Measurements from ENCODE around the gene CD44.

DNA sequence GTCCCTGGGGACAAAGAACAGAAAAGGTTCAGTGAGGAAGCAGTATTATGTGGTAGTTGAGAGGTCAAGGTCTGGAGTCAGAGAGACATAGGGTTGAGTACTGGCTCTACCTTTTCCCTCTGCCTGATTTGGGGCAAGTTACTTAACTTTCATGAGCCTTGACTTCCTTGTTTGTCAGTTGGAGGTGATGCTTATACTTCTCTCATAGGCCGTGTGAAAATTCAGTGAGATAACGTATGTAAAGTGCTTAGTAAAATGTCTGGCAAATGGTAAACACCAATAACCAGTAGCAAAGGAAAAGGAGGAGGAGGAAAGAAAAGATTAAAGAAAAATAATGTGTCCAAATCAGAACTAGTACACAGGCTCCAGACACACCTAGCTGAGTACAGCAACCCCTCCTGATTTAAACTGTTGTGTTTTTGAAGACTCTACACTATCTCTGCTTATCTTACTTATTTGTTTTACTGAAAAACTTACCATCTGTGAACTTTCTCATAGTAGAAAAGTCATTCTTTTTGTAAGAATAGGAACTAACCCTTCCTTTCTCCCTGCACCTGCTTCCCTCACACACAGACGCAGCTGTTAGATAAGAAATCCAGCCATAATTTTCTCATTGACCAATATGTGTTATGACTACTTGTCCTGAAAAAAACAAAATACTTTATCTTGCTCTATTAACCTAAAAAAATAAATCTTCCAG is 126.9 kb downstream of the CD44 start:
- TF ChIP-seq, protein P1, sequence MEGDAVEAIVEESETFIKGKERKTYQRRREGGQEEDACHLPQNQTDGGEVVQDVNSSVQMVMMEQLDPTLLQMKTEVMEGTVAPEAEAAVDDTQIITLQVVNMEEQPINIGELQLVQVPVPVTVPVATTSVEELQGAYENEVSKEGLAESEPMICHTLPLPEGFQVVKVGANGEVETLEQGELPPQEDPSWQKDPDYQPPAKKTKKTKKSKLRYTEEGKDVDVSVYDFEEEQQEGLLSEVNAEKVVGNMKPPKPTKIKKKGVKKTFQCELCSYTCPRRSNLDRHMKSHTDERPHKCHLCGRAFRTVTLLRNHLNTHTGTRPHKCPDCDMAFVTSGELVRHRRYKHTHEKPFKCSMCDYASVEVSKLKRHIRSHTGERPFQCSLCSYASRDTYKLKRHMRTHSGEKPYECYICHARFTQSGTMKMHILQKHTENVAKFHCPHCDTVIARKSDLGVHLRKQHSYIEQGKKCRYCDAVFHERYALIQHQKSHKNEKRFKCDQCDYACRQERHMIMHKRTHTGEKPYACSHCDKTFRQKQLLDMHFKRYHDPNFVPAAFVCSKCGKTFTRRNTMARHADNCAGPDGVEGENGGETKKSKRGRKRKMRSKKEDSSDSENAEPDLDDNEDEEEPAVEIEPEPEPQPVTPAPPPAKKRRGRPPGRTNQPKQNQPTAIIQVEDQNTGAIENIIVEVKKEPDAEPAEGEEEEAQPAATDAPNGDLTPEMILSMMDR (conservative IDR thresholded peaks at IDR 0.05 in 1 of 2, IDR thresholded peaks at IDR 0.05 in 1 of 2; ENCODE audit: low read depth in 1 of 2, low read length in 2 of 2): no peak
- no peak for TF ChIP-seq EZH2 (IDR thresholded peaks at IDR 0.05; ENCODE audit: low read length, missing control alignments)
